Measurements from ENCODE around the gene BACH1. TPM values are rescaled to one million over a fixed set of nuclear protein-coding genes. Genes with fewer than 3 reads are reported as not detected.
A peak's percentile ranks its signal among the peaks of the same experiment; 100 is the strongest.

Gene BACH1
- total RNA-seq, 1 donor from 2014 or later = 83.2 TPM

GRCh38 chr21:29338256-29338655 lies 39.5 kb downstream of the BACH1 start:
- TF ChIP-seq CTCF (IDR thresholded peaks at IDR 0.05; ENCODE audit: unreplicated experiment) = no peak
- Mint-ChIP-seq H3K4me3 (ENCODE audit: low read depth) (no peak overlapping the region), H3K27ac (no peak overlapping the region), H3K4me1 (ENCODE audit: low read depth) (peaks cover 19% of the 10 kb centered on the region), H3K36me3 (ENCODE audit: insufficient read depth) (peaks cover 8% of the 10 kb centered on the region), H3K27me3 (no peaks in the 10 kb centered on the region), H3K9me3 (ENCODE audit: low read depth) (no peaks in the 10 kb centered on the region)
- DNase-seq (ENCODE audit: low spot score, unreplicated experiment) = no peak

GRCh38 chr21:29340228-29340627 lies 41.5 kb downstream of the BACH1 start:
- Mint-ChIP-seq H3K4me3 (ENCODE audit: low read depth) (no peak overlapping the region), H3K4me1 (ENCODE audit: low read depth) (peaks cover 17% of the 10 kb centered on the region), H3K9me3 (ENCODE audit: low read depth) (no peaks in the 10 kb centered on the region), H3K36me3 (ENCODE audit: insufficient read depth) (peaks cover 7% of the 10 kb centered on the region), H3K27ac (no peak overlapping the region), H3K27me3 (no peaks in the 10 kb centered on the region)
- DNase-seq (ENCODE audit: low spot score, unreplicated experiment) = no peak
- no peak for TF ChIP-seq CTCF (IDR thresholded peaks at IDR 0.05; ENCODE audit: unreplicated experiment)

GRCh38 chr21:29342363-29342957 lies 43.7 kb downstream of the BACH1 start:
- TF ChIP-seq CTCF (IDR thresholded peaks at IDR 0.05; ENCODE audit: unreplicated experiment) = no peak
- Mint-ChIP-seq H3K27ac (peak overlapping the region; percentile 12), H3K4me3 (ENCODE audit: low read depth) (no peak overlapping the region), H3K4me1 (ENCODE audit: low read depth) (peaks cover 25% of the 10 kb centered on the region), H3K9me3 (ENCODE audit: low read depth) (no peaks in the 10 kb centered on the region), H3K27me3 (no peaks in the 10 kb centered on the region), H3K36me3 (ENCODE audit: insufficient read depth) (peaks cover 2% of the 10 kb centered on the region)
- no peak for DNase-seq (ENCODE audit: low spot score, unreplicated experiment)

- no peaks in the 10 kb centered on the region for H3K9me3 Mint-ChIP-seq (ENCODE audit: low read depth)
- peaks cover 2% of the 10 kb centered on the region for H3K36me3 Mint-ChIP-seq (ENCODE audit: insufficient read depth)
- no peak for TF ChIP-seq CTCF (IDR thresholded peaks at IDR 0.05; ENCODE audit: unreplicated experiment)
- peaks cover 26% of the 10 kb centered on the region for H3K4me1 Mint-ChIP-seq (ENCODE audit: low read depth)
- no peak overlapping the region for H3K27ac Mint-ChIP-seq
- no peaks in the 10 kb centered on the region for H3K27me3 Mint-ChIP-seq
- no peak overlapping the region for H3K4me3 Mint-ChIP-seq (ENCODE audit: low read depth)
- DNase-seq (ENCODE audit: low spot score, unreplicated experiment) = no peak
These were observed 44.8 kb downstream of the BACH1 start for GRCh38 chr21:29343519-29343918.

GRCh38 chr21:29346281-29346680 lies 47.6 kb downstream of the BACH1 start:
- DNase-seq (ENCODE audit: low spot score, unreplicated experiment) = no peak
- no peaks in the 10 kb centered on the region for H3K9me3 Mint-ChIP-seq (ENCODE audit: low read depth)
- H3K4me1 Mint-ChIP-seq (ENCODE audit: low read depth) = peaks cover 23% of the 10 kb centered on the region
- H3K27me3 Mint-ChIP-seq = no peaks in the 10 kb centered on the region
- no peak overlapping the region for H3K27ac Mint-ChIP-seq
- no peak overlapping the region for H3K4me3 Mint-ChIP-seq (ENCODE audit: low read depth)
- no peak for TF ChIP-seq CTCF (IDR thresholded peaks at IDR 0.05; ENCODE audit: unreplicated experiment)
- peaks cover 2% of the 10 kb centered on the region for H3K36me3 Mint-ChIP-seq (ENCODE audit: insufficient read depth)
